GM12874 (cell line): ENCODE data around the gene PICK1.

ENCODE experiments used
- TF ChIP-seq, protein P1 (sequence below): IDR thresholded peaks from 2 replicates; pipeline ENCODE4 v1.5.1; 2011; ENCODE audit warnings: low read depth, mild to moderate bottlenecking, control low read depth, low read length, moderate library complexity; ENCODE audit not compliant: insufficient read depth

The PICK1 gene

GRCh38 chr22:38067761-38068360 lies 10.7 kb downstream of the PICK1 start:
- TF ChIP-seq, protein P1, sequence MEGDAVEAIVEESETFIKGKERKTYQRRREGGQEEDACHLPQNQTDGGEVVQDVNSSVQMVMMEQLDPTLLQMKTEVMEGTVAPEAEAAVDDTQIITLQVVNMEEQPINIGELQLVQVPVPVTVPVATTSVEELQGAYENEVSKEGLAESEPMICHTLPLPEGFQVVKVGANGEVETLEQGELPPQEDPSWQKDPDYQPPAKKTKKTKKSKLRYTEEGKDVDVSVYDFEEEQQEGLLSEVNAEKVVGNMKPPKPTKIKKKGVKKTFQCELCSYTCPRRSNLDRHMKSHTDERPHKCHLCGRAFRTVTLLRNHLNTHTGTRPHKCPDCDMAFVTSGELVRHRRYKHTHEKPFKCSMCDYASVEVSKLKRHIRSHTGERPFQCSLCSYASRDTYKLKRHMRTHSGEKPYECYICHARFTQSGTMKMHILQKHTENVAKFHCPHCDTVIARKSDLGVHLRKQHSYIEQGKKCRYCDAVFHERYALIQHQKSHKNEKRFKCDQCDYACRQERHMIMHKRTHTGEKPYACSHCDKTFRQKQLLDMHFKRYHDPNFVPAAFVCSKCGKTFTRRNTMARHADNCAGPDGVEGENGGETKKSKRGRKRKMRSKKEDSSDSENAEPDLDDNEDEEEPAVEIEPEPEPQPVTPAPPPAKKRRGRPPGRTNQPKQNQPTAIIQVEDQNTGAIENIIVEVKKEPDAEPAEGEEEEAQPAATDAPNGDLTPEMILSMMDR, result no peak

- TF ChIP-seq, protein P1, result no peak
These were observed 11.6 kb downstream of the PICK1 start for GRCh38 chr22:38068641-38069371.

DNA sequence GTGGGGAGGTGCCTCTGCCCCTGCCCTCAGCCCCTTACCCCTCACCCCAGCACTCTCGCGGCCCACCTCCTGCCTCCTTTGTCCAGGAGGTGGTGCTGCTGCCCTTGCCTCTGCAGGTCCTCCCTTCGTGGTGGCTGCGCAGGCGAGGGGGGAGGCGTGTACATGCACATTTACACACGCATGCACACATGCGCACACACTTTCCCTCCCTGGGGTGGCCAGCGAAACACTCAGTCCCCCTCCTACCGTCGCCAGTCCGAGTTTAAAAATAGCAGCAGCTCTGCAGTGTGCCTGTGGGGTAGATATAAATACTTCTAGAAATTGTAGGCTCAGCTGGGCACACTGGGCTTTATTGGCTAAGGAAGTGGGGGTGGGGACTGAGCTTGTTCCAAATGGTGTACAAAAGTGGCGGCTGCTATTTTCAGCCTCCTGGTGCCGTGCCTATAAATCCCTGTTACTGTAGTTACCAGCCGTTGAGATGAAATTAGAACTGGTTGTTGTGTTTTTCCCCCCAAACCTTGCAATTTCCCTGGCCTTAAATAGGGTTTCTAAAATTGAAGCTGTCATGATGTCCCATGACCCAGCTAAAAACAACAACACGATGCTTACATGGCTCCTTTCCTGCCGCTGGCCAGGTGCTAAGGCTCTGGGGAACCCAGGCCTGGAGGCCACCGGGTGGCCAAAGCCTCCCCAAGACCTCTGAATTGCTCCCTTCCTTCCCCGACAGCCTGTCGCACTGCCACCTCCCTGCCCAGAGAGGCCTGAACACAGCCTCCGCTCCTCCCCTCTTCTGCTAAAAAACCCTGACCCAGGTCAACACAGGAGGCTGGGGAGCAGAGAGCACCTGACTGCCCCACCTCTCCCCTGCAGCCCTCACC lies 12.4 kb downstream of the PICK1 start:
- TF ChIP-seq, protein P1, result peak; percentile 31; the same call in 1 of the 2 replicates

DNA sequence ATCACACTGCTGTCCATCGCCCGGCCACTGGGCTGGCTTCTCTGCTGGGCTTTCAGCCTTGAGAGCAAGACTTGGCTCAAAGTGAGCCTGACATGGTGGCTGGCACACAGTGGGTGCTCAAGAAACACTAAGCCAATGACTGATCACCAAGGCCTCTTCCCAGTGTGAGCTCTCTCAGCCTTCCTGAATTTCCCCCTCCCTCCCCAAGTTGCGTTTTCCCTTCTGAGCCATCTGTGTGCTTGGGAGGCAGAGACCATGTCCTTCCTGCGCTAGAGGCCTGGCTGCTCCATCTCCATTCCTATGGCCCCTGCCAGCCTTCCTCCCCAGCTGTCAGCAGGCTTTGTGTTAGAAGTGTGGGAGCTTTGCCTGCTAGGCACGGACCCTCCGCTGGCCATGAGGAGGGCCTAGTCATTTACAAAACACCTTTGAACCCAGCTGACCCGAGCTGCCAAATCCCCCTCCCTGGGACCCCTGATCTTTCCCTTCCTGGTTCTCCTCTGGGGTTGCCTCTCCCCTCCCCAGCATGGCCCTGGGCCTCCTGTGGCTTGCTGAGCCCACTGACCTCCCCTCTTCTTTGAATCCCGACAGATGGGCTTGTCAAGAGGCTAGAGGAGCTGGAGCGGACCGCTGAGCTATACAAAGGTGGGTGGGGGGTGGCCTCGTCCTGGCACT lies 13.2 kb downstream of the PICK1 start:
- TF ChIP-seq, protein P1, result no peak

DNA sequence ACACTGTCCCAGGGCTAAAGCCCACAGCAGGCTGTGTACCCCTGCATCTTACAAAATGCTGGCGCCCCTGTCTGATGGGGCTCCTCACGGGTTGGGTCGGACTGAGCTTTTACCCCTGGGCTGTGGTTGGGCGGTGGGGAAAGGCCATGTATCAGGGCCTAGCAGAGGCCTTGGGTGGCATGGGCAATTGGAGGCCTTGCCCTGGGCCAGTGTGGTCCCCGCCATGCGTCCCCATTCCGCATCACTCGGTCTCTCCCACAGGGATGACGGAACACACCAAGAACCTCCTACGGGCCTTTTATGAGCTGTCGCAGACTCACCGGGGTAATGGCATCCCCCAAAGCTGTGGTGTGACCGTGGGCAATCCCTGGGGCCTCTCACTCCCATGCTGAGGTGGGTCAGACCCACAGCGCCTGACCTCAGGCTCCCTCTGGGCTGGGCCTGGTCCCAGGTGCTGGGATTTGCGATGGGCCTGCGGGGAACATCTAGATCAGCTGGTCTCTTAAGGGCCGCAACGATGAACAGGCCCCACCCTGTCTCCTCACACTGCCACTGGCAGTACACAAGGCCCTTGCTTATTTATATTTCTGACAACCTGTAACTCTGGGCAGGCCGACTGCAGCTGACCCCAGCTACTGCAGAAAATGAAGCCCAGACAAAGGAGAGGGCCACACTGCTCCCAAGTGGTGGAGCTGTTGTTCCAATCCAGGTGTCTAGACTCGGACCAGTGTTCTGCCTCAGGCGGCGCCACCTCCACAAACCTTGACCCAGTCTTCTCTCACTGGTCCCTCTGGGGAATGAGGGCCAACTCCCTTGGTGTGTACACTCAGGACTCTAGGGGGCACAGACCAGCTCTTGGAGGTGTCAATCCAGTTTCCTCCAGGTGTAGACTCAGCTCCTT lies 14.5 kb downstream of the PICK1 start:
- TF ChIP-seq, protein P1, result no peak

GRCh38 chr22:38072322-38073149 lies 15.3 kb downstream of the PICK1 start:
- TF ChIP-seq, protein P1, result no peak
